SK-N-MC (cell line): ENCODE data around the gene UGP2.

ENCODE experiments used
- DNase-seq: peaks from one replicate; pipeline ENCODE4 v3.0.0-alpha.2; 2011; ENCODE audit warnings: low read depth, low spot score
- H3K27ac ChIP-seq: fragments of 200-600 bp; sonication (generic); 2 replicates; pipeline ENCODE4 v1.5.1; 2016; ENCODE audit warnings: mixed run types
- H3K36me3 ChIP-seq: fragments of 200-600 bp; sonication (generic); 2 replicates; pipeline ENCODE4 v1.6.1; 2017; ENCODE audit warnings: antibody characterized with exemption, low read length, mixed read lengths; ENCODE audit not compliant: insufficient read depth
- H3K4me3 ChIP-seq: fragments of 200-600 bp; sonication (generic); 2 replicates; pipeline ENCODE4 v1.5.1; 2016
- H3K9ac ChIP-seq: fragments of 200-600 bp; sonication (generic); 2 replicates; pipeline ENCODE4 v1.8.0; 2017; ENCODE audit warnings: mixed run types, mixed read lengths; ENCODE audit not compliant: insufficient read length
- H3K9me3 ChIP-seq: fragments of 200-600 bp; sonication (generic); 2 replicates; pipeline ENCODE4 v1.6.1; 2017; ENCODE audit warnings: low read depth, mild to moderate bottlenecking, antibody characterized with exemption, low read length, moderate library complexity, mixed read lengths
- EZH2 ChIP-seq: fragments of 200-600 bp; sonication (generic); IDR thresholded peaks from one replicate; pipeline ENCODE4 v1.6.1; 2017; ENCODE audit warnings: antibody characterized with exemption
- FOXP2 ChIP-seq: optimal IDR thresholded peaks from 2 replicates; pipeline ENCODE3; 2011; ENCODE audit warnings: mild to moderate bottlenecking, moderate library complexity; ENCODE audit not compliant: insufficient read depth; ENCODE audit errors: extremely low read length, control extremely low read depth
- POLR2AphosphoS5 ChIP-seq: IDR thresholded peaks from 2 replicates; pipeline ENCODE4 v1.6.1; 2012; ENCODE audit warnings: mild to moderate bottlenecking, low read depth, low read length, borderline replicate concordance

The UGP2 gene

DNA sequence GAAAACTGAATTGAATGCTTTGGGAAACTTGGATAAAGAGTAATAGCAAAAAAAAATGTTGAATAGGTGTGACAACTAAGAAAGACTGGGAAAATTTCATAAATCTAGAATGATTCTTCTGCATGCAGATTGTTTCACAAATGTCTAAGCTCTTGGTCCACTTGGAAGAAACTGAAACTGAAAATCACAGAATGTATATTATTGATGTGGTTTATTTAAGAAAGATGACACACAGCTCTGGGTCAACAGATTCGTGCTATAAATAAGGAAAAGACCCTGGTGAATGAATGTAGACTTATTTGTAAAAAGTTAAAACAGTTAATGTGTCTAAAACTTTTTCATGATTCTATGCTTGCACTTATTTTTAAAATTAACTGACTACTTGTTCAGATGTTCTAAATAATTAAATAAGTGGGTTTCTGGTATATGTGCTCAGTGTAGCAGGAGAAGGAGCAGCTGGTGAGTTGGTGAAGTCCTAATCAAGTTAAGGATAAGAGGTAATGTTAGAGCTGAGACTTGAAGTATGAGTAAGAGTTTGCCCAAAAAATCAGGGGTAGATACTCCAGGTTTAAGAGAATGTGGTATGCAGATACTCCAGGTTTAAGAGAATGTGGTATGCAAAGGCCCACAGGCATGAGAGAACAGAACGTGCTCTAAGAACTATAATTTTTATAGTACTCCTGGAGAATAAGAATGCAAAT is 24.5 kb downstream of the UGP2 start:
- no peak for TF ChIP-seq POLR2AphosphoS5
- TF ChIP-seq FOXP2, result no peak
- no peak for TF ChIP-seq EZH2
- Histone ChIP-seq H3K9me3 (no peaks in the 10 kb centered on the region), H3K36me3 (peaks cover 41% of the 10 kb centered on the region)

DNA sequence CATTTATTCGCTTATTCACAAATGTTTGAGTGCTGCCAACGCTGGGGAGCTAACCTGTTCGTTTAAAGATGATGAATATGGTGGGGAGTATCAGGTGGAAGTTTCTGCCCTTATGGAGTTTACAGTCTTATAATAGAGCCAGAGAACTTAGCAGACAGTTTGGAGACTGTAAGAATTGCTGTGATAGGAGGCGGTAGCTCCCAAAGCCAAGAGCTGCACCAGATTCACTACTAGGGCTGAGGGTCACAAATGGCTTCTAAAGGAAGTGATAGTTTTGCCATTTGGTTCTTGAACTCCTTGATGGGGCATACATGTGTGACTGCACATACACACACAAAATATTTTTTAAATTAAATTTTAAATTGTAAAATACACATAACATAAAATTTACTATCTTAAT is 29.0 kb downstream of the UGP2 start:
- no peak overlapping the region for H3K27ac ChIP-seq
- H3K36me3 ChIP-seq, result peaks cover 44% of the 10 kb centered on the region
- no peak overlapping the region for H3K4me3 ChIP-seq
- no peak for DNase-seq
- H3K9me3 ChIP-seq, result 0 out of 2 replicates have a peak, but pooled peaks cover 5% of the 10 kb centered on the region
- TF ChIP-seq EZH2 (no peak), FOXP2 (no peak), POLR2AphosphoS5 (no peak)
- no peak overlapping the region for H3K9ac ChIP-seq

More for the DNA sequence above, 24.5 kb downstream of the UGP2 start:
- no peak overlapping the region for H3K9ac ChIP-seq
- no peak overlapping the region for H3K27ac ChIP-seq
- no peak for DNase-seq
- no peak overlapping the region for H3K4me3 ChIP-seq

DNA sequence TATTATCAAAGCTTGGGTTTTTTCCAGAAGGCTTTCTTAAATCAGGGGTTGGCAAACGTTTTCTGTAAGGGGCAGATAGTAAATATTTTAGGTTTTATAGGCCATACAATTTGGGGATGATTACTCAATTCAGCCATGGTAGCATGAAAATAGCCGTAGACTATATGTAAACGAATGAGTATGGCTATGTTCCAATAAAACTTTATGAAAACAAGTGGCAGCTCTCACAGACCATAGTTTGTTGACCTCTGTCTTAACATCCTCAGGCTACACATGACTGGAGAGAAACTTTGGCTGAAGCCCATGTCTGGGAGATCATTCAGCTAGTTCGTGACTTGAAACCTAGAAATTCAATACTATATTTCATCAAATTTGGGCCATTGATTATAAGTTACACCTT is 30.2 kb downstream of the UGP2 start:
- DNase-seq, result no peak
- no peak overlapping the region for H3K9ac ChIP-seq
- H3K9me3 ChIP-seq, result 0 out of 2 replicates have a peak, but pooled peaks cover 5% of the 10 kb centered on the region
- TF ChIP-seq POLR2AphosphoS5 (no peak), FOXP2 (no peak), EZH2 (no peak)
- no peak overlapping the region for H3K27ac ChIP-seq
- no peak overlapping the region for H3K4me3 ChIP-seq
- H3K36me3 ChIP-seq, result peaks cover 44% of the 10 kb centered on the region

DNA sequence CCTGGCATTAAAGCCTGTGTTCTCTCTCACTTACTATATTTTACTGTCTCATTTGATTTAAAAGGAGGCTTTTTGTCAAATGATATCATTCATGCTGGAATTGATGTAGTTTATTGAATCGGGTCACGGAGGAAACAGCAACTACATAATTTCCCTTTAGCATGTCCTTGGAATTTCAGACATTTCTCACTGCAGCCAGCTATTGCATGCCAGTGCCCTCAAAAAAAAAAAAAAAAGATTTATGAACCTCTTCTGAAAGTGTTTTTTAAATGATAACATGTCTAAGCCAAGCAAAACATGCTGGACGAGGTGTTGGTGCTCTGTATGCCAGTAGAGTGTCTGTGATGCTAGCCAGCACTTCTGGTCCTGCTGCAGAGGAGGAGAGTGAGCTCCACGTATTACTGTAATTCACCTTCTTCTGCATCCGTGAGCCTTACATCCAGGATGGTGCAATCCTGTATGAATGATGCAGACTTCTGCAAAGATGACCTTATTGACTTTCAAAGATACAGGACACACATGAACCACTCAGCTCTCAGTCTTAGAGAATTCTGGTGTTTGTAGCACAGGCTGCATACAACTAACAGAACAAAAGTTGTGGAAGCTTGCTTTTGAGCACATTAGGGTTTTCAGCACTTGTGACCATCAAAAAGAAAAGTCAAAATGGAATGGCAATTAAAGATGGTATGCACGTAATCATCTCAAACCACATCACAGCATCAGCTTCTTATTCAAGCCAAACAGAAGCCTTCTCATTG is 31.1 kb downstream of the UGP2 start:
- Histone ChIP-seq H3K27ac (no peak overlapping the region), H3K4me3 (no peak overlapping the region), H3K9me3 (0 out of 2 replicates have a peak, but pooled peaks cover 5% of the 10 kb centered on the region), H3K36me3 (peaks cover 48% of the 10 kb centered on the region), H3K9ac (no peak overlapping the region)
- no peak for DNase-seq
- TF ChIP-seq EZH2 (no peak), POLR2AphosphoS5 (no peak), FOXP2 (no peak)

DNA sequence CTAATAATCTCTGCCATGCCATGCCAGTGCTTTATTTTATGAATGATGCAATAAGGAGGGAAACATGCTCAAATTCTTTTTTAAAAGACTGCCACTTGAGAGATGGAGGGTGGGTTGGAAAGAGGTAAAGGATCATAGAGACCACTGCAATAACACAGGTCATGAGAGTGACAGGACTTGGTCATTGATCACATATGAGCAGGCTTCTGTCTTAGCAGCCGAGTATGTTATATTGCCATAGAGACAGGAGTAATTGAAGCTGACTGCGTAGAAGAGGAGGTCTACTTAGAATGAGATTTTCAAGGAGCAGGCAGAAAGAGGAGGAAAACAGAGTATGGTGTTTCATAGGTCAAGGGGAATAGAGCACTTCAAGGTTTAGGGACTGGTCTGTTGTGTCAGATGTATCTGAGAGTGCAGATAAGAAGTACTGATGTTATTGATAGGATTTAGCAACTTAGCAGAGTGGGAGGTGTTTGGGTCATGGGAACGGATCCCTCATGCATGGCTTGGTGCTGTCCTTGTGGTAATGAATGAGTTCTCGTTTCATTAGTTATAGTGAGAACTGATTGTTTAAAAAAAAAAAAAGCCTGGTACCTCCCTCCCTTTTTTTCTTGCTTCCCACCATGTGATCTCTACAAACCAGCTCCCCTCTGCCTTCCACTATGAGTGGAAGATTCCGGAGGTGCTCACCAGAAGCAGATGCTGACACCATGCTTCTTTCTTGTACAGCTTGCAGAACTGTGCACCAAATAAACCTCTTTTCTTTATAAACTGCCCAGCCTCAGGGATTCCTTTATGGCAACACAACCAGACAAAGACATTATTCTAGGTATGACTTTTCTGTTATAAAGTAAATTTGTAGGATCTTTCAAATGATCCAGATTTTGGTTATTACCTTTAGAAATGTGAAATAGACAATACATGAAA is 32.8 kb downstream of the UGP2 start:
- Histone ChIP-seq H3K9me3 (0 out of 2 replicates have a peak, but pooled peaks cover 5% of the 10 kb centered on the region), H3K27ac (no peak overlapping the region), H3K9ac (no peak overlapping the region), H3K36me3 (peaks cover 45% of the 10 kb centered on the region), H3K4me3 (no peak overlapping the region)
- no peak for TF ChIP-seq EZH2
- TF ChIP-seq FOXP2, result no peak
- no peak for TF ChIP-seq POLR2AphosphoS5
- DNase-seq, result no peak

DNA sequence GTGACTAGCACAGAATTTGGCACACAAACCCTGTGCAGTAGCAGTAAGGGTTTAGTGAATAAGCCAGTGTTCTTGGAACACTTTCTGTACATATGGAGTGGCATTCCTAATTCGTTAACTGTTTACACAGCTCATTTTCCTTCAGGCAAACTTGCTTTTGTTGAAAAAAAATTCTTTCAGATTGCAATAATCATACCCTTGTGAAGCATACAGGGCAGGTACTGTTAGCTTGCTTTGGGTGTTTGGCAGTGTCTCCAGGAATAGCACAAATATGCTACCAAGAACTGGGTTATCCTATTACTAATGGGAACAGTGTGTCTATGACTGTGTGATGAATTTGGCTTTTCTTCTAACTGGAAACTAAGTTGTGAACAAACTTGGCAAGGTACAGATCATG is 33.4 kb downstream of the UGP2 start:
- H3K4me3 ChIP-seq, result no peak overlapping the region
- DNase-seq, result no peak
- no peak for TF ChIP-seq EZH2
- H3K27ac ChIP-seq, result no peak overlapping the region
- H3K9ac ChIP-seq, result no peak overlapping the region
- 0 out of 2 replicates have a peak, but pooled peaks cover 5% of the 10 kb centered on the region for H3K9me3 ChIP-seq
- H3K36me3 ChIP-seq, result peaks cover 45% of the 10 kb centered on the region

DNA sequence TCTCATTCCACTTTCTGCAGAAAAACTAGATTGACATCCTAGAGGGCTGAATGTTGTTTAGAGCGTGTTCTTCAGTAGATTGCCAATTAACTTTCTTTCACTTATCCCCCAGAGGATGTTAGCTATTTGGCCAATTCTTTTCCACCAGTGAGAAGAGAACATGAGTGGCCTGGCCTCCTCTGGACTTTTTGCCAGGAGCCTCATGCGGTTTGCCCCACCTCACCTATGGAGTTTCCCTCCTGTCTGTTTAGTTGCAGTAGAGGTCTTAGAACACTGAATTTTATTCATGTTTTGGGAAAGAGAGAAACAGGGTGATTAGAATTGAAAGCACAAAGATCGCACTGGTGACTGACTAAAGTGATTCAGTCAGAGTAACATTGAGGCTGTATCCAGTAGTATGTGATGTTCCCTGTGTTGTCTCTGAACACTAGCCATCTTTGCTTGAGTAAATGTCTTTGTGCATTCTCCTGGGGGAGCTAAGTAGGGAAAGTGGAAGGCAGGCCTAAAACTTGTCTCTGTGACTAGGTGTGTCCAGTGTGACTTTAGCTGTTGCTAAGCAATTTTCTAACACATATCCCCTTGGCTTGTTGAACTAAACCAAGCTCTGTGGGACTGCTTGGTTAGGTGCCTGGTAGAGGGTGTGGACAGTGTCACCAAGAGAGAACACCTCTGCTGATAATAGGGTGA is 34.0 kb downstream of the UGP2 start:
- peaks cover 45% of the 10 kb centered on the region for H3K36me3 ChIP-seq
- no peak for DNase-seq
- H3K9me3 ChIP-seq, result 0 out of 2 replicates have a peak, but pooled peaks cover 5% of the 10 kb centered on the region
- H3K27ac ChIP-seq, result no peak overlapping the region
- no peak overlapping the region for H3K4me3 ChIP-seq
- H3K9ac ChIP-seq, result no peak overlapping the region
- no peak for TF ChIP-seq POLR2AphosphoS5
- no peak for TF ChIP-seq FOXP2
- TF ChIP-seq EZH2, result no peak
